ENCODE results near the gene SPINK13.

- no peak for TF ChIP-seq POLR2AphosphoS5 (IDR thresholded peaks at IDR 0.05; ENCODE audit: low read depth, low read length)
- no peak for TF ChIP-seq SIN3A (IDR thresholded peaks at IDR 0.05; ENCODE audit: borderline replicate concordance, insufficient read depth, low read length)
- TF ChIP-seq REST (IDR thresholded peaks at IDR 0.05; ENCODE audit: insufficient read depth in 1 of 2, low read depth in 2 of 2, low read length in 2 of 2) = no peak
- no peak for TF ChIP-seq TAF1 (IDR thresholded peaks at IDR 0.05; ENCODE audit: borderline replicate concordance, insufficient read depth, low read length)
- no peak for TF ChIP-seq FOXP2 (optimal IDR thresholded peaks at IDR 0.05; ENCODE audit: borderline replicate concordance, extremely low read depth, extremely low read length, insufficient read depth)
Measured at GRCh38 chr5:148290271-148291195, 21.9 kb downstream of the SPINK13 start.
